ENCODE measurements around the gene STPG2. TPM values are rescaled to one million over a fixed set of nuclear protein-coding genes. Genes with fewer than 3 reads are reported as not detected.

The STPG2 gene
- total RNA-seq, 1 experiment from 2014 or later, result not detected

GRCh38 chr4:98148856-98149255, 5.6 kb upstream of the STPG2 start:
- in situ Hi-C loops (cut with HindIII; ENCODE audit: low pct_unique_long_range_greater_than_20kb, low sequenced_read_pairs) (no loop called here), intact Hi-C loops (cut with micrococcal nuclease; ENCODE audit: unreplicated experiment) (no loop called here)
- CTCF ChIA-PET, result no interaction called here
- H3K4me1 ChIP-seq (ENCODE audit: control insufficient read depth, insufficient read depth, low read length), result no peaks in the 10 kb centered on the region
- TF ChIP-seq SIN3A (IDR thresholded peaks at IDR 0.05; ENCODE audit: borderline replicate concordance, insufficient read depth, low read depth, low read length), result no peak
- TF ChIP-seq, protein P1, sequence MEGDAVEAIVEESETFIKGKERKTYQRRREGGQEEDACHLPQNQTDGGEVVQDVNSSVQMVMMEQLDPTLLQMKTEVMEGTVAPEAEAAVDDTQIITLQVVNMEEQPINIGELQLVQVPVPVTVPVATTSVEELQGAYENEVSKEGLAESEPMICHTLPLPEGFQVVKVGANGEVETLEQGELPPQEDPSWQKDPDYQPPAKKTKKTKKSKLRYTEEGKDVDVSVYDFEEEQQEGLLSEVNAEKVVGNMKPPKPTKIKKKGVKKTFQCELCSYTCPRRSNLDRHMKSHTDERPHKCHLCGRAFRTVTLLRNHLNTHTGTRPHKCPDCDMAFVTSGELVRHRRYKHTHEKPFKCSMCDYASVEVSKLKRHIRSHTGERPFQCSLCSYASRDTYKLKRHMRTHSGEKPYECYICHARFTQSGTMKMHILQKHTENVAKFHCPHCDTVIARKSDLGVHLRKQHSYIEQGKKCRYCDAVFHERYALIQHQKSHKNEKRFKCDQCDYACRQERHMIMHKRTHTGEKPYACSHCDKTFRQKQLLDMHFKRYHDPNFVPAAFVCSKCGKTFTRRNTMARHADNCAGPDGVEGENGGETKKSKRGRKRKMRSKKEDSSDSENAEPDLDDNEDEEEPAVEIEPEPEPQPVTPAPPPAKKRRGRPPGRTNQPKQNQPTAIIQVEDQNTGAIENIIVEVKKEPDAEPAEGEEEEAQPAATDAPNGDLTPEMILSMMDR (IDR thresholded peaks at IDR 0.05), result no peak
- TF ChIP-seq POLR2AphosphoS5 (IDR thresholded peaks at IDR 0.05; ENCODE audit: low read depth, low read length), result no peak
- TF ChIP-seq TCF7L2 (IDR thresholded peaks at IDR 0.05; ENCODE audit: low read depth, low read length), result no peak
- TF ChIP-seq, protein P2, sequence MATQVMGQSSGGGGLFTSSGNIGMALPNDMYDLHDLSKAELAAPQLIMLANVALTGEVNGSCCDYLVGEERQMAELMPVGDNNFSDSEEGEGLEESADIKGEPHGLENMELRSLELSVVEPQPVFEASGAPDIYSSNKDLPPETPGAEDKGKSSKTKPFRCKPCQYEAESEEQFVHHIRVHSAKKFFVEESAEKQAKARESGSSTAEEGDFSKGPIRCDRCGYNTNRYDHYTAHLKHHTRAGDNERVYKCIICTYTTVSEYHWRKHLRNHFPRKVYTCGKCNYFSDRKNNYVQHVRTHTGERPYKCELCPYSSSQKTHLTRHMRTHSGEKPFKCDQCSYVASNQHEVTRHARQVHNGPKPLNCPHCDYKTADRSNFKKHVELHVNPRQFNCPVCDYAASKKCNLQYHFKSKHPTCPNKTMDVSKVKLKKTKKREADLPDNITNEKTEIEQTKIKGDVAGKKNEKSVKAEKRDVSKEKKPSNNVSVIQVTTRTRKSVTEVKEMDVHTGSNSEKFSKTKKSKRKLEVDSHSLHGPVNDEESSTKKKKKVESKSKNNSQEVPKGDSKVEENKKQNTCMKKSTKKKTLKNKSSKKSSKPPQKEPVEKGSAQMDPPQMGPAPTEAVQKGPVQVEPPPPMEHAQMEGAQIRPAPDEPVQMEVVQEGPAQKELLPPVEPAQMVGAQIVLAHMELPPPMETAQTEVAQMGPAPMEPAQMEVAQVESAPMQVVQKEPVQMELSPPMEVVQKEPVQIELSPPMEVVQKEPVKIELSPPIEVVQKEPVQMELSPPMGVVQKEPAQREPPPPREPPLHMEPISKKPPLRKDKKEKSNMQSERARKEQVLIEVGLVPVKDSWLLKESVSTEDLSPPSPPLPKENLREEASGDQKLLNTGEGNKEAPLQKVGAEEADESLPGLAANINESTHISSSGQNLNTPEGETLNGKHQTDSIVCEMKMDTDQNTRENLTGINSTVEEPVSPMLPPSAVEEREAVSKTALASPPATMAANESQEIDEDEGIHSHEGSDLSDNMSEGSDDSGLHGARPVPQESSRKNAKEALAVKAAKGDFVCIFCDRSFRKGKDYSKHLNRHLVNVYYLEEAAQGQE (IDR thresholded peaks at IDR 0.05; ENCODE audit: insufficient read depth in 1 of 2, low read depth in 2 of 2, low read length in 1 of 2), result no peak
- no peaks in the 10 kb centered on the region for H3K27me3 ChIP-seq (ENCODE audit: control insufficient read depth, insufficient read depth, low read length)
- ATAC-seq (no peak), DNase-seq (ENCODE audit: low read depth, low spot score) (no peak)
- H3K27ac ChIP-seq (ENCODE audit: low read length), result no peak overlapping the region
- no TSS peak for BruUV-seq (replicated peaks)
- H3K36me3 ChIP-seq (ENCODE audit: control insufficient read depth, insufficient read depth, low read length), result no peaks in the 10 kb centered on the region
- POLR2A ChIA-PET, result no interaction called here
- H3K4me3 ChIP-seq (ENCODE audit: low read depth in 2 of 2, low read length in 2 of 2), result no peak overlapping the region
- no peaks in the 10 kb centered on the region for H3K9me3 ChIP-seq (ENCODE audit: control insufficient read depth, insufficient read depth, low read depth, low read length)

DNA sequence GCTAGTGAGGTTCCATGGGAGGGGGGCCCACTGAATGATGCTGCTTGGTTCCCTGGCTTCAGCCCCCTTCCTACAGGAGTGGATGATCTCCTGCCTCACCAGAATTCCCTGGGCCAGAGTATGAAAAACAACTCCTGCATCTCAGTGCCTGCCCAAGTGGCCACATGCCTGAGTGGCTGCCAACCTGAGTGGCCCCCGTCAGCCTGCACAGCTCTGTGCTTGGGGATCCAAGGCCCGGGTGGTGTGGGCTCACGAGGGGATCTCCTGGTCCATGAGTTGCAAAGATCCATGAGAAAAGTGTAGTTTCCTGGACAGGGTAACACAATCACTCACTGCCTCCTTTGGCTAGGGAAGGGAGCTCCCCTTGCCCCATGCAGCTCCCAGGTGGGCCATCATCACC, 17.1 kb downstream of the STPG2 start:
- Histone ChIP-seq H3K36me3 (ENCODE audit: control insufficient read depth, insufficient read depth, low read length) (no peaks in the 10 kb centered on the region), H3K27me3 (ENCODE audit: control insufficient read depth, insufficient read depth, low read length) (no peaks in the 10 kb centered on the region), H3K4me3 (ENCODE audit: low read depth in 2 of 2, low read length in 2 of 2) (no peak overlapping the region), H3K4me1 (ENCODE audit: control insufficient read depth, insufficient read depth, low read length) (no peaks in the 10 kb centered on the region), H3K9me3 (ENCODE audit: control insufficient read depth, insufficient read depth, low read depth, low read length) (no peaks in the 10 kb centered on the region), H3K27ac (ENCODE audit: low read length) (no peak overlapping the region)
- no TSS peak for BruUV-seq (replicated peaks)
- in situ Hi-C loops (cut with HindIII; ENCODE audit: low pct_unique_long_range_greater_than_20kb, low sequenced_read_pairs), result no loop called here
- TF ChIP-seq SIN3A (IDR thresholded peaks at IDR 0.05; ENCODE audit: borderline replicate concordance, insufficient read depth, low read depth, low read length), result no peak
- ChIA-PET CTCF (no interaction called here), POLR2A (no interaction called here)
- no peak for ATAC-seq
- no peak for DNase-seq (ENCODE audit: low read depth, low spot score)
- intact Hi-C loops (cut with micrococcal nuclease; ENCODE audit: unreplicated experiment), result no loop called here

- Histone ChIP-seq H3K27me3 (ENCODE audit: control insufficient read depth, insufficient read depth, low read length) (no peaks in the 10 kb centered on the region), H3K27ac (ENCODE audit: low read length) (no peak overlapping the region), H3K9me3 (ENCODE audit: control insufficient read depth, insufficient read depth, low read depth, low read length) (no peaks in the 10 kb centered on the region), H3K4me3 (ENCODE audit: low read depth in 2 of 2, low read length in 2 of 2) (no peak overlapping the region), H3K36me3 (ENCODE audit: control insufficient read depth, insufficient read depth, low read length) (no peaks in the 10 kb centered on the region), H3K4me1 (ENCODE audit: control insufficient read depth, insufficient read depth, low read length) (no peaks in the 10 kb centered on the region)
- TF ChIP-seq POLR2AphosphoS5 (IDR thresholded peaks at IDR 0.05; ENCODE audit: low read depth, low read length), result no peak
- intact Hi-C loops (cut with micrococcal nuclease; ENCODE audit: unreplicated experiment) (no loop called here), in situ Hi-C loops (cut with HindIII; ENCODE audit: low pct_unique_long_range_greater_than_20kb, low sequenced_read_pairs) (no loop called here)
- ChIA-PET CTCF (no interaction called here), POLR2A (no interaction called here)
- ATAC-seq (no peak), DNase-seq (ENCODE audit: low read depth, low spot score) (no peak)
- BruUV-seq (replicated peaks), result no TSS peak
These were observed 17.7 kb downstream of the STPG2 start for GRCh38 chr4:98125585-98125984.

Data from Panc1 (cell line).